ENCODE data around the gene CGA.

The CGA gene

DNA sequence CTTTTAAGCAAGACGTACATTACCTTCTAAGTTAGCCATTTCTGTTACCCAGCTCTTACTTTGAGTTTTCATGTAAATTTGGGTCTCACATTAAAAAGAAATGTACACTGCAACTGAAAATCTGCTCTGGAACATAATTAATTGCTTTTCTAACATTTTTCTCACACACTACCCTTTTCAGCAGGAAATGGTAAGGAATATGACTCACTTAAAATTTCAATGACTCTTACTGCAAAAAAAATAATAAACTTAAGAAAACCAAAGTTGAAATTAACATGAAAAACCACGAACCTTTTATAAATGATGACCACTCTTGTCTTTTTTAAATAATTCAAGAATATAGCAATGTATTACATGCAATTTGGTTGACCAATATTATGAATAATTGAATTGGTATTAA is 1.3 kb downstream of the CGA start:
- no peaks in the 10 kb centered on the region for H3K79me2 ChIP-seq
- H3K4me3 ChIP-seq (ENCODE audit: low read depth, low read length) = no peak overlapping the region
- H3K27me3 ChIP-seq (ENCODE audit: control insufficient read depth, insufficient read depth, low read length) = no peaks in the 10 kb centered on the region
- H2AFZ ChIP-seq = no peak overlapping the region
- no peak overlapping the region for H3K9ac ChIP-seq
- H3K4me2 ChIP-seq (ENCODE audit: low read length) = no peak overlapping the region
- no peaks in the 10 kb centered on the region for H3K4me1 ChIP-seq
- TF ChIP-seq, protein P1, sequence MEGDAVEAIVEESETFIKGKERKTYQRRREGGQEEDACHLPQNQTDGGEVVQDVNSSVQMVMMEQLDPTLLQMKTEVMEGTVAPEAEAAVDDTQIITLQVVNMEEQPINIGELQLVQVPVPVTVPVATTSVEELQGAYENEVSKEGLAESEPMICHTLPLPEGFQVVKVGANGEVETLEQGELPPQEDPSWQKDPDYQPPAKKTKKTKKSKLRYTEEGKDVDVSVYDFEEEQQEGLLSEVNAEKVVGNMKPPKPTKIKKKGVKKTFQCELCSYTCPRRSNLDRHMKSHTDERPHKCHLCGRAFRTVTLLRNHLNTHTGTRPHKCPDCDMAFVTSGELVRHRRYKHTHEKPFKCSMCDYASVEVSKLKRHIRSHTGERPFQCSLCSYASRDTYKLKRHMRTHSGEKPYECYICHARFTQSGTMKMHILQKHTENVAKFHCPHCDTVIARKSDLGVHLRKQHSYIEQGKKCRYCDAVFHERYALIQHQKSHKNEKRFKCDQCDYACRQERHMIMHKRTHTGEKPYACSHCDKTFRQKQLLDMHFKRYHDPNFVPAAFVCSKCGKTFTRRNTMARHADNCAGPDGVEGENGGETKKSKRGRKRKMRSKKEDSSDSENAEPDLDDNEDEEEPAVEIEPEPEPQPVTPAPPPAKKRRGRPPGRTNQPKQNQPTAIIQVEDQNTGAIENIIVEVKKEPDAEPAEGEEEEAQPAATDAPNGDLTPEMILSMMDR (IDR thresholded peaks at IDR 0.05) = no peak
- no peaks in the 10 kb centered on the region for H3K9me3 ChIP-seq (ENCODE audit: control insufficient read depth, low read length)
- H3K27ac ChIP-seq = no peak overlapping the region
- no peaks in the 10 kb centered on the region for H3K36me3 ChIP-seq (ENCODE audit: control insufficient read depth, insufficient read depth, low read length)

DNA sequence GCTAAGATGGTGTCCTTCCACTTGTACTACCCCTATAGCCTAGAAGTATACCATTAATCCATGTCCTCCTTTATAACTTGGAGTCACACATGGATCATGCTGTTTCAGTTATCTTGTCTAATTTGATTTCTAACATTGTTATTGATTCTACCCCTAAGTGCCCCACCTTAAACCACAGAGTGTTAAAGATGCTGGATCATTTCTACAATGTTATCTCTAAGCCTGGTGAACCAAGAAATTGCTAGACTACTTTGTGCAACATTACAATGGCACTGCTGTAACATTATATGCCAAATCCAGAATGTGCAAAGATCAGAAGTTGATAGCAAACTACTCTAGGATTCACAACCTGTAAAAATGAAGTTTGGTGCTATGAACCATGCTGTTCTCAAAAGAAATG is 1.7 kb downstream of the CGA start:
- H3K4me2 ChIP-seq (ENCODE audit: low read length) = no peak overlapping the region
- H3K4me1 ChIP-seq = no peaks in the 10 kb centered on the region
- no peak overlapping the region for H3K9ac ChIP-seq
- H3K4me3 ChIP-seq (ENCODE audit: low read depth, low read length) = no peak overlapping the region
- no peaks in the 10 kb centered on the region for H3K79me2 ChIP-seq
- no peaks in the 10 kb centered on the region for H3K36me3 ChIP-seq (ENCODE audit: control insufficient read depth, insufficient read depth, low read length)
- H3K9me3 ChIP-seq (ENCODE audit: control insufficient read depth, low read length) = no peaks in the 10 kb centered on the region
- no peaks in the 10 kb centered on the region for H3K27me3 ChIP-seq (ENCODE audit: control insufficient read depth, insufficient read depth, low read length)
- H3K27ac ChIP-seq = no peak overlapping the region
- TF ChIP-seq, protein P1 (IDR thresholded peaks at IDR 0.05) = no peak
- no peak overlapping the region for H2AFZ ChIP-seq

GRCh38 chr6:87092435-87092834 is 2.5 kb downstream of the CGA start:
- no peak overlapping the region for H3K4me3 ChIP-seq (ENCODE audit: low read depth, low read length)
- no peaks in the 10 kb centered on the region for H3K27me3 ChIP-seq (ENCODE audit: control insufficient read depth, insufficient read depth, low read length)
- no peaks in the 10 kb centered on the region for H3K4me1 ChIP-seq
- H3K9ac ChIP-seq = no peak overlapping the region
- H3K27ac ChIP-seq = no peak overlapping the region
- H3K79me2 ChIP-seq = no peaks in the 10 kb centered on the region
- H3K9me3 ChIP-seq (ENCODE audit: control insufficient read depth, low read length) = no peaks in the 10 kb centered on the region
- no peaks in the 10 kb centered on the region for H3K36me3 ChIP-seq (ENCODE audit: control insufficient read depth, insufficient read depth, low read length)
- H3K4me2 ChIP-seq (ENCODE audit: low read length) = no peak overlapping the region
- no peak overlapping the region for H2AFZ ChIP-seq
- TF ChIP-seq, protein P1 (IDR thresholded peaks at IDR 0.05) = no peak

GRCh38 chr6:87089135-87089534 is 5.8 kb downstream of the CGA start:
- Histone ChIP-seq H3K4me3 (ENCODE audit: low read depth, low read length) (no peak overlapping the region), H3K27ac (no peak overlapping the region), H3K9ac (no peak overlapping the region), H3K4me2 (ENCODE audit: low read length) (no peak overlapping the region), H3K27me3 (ENCODE audit: control insufficient read depth, insufficient read depth, low read length) (no peaks in the 10 kb centered on the region), H3K36me3 (ENCODE audit: control insufficient read depth, insufficient read depth, low read length) (no peaks in the 10 kb centered on the region), H2AFZ (no peak overlapping the region), H3K9me3 (ENCODE audit: control insufficient read depth, low read length) (no peaks in the 10 kb centered on the region), H3K79me2 (no peaks in the 10 kb centered on the region), H3K4me1 (no peaks in the 10 kb centered on the region)
- TF ChIP-seq, protein P1 (IDR thresholded peaks at IDR 0.05) = no peak

DNA sequence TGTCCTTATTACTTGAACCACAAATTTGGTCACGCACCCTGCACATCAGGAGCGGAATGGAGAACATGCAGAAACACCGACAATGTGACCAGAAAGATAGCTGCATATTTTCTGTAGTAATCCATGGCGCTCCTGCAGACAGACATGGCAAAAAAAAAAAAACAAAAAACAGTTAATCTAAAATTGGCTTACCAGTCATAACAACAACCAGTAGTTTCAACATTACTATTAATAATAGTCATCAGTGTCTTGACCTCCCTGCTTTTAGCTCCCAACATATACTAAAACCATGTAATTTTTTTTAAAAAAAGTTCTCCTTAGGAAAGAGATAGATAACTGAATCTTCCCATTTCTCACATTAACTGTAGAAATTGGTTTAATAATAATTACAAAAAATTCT is 6.8 kb downstream of the CGA start:
- H3K27me3 ChIP-seq (ENCODE audit: control insufficient read depth, insufficient read depth, low read length) = no peaks in the 10 kb centered on the region
- no peak overlapping the region for H3K4me2 ChIP-seq (ENCODE audit: low read length)
- TF ChIP-seq, protein P1 (IDR thresholded peaks at IDR 0.05) = no peak
- no peaks in the 10 kb centered on the region for H3K4me1 ChIP-seq
- H3K27ac ChIP-seq = no peak overlapping the region
- H3K9ac ChIP-seq = no peak overlapping the region
- H3K4me3 ChIP-seq (ENCODE audit: low read depth, low read length) = no peak overlapping the region
- no peaks in the 10 kb centered on the region for H3K79me2 ChIP-seq
- H2AFZ ChIP-seq = no peak overlapping the region
- no peaks in the 10 kb centered on the region for H3K9me3 ChIP-seq (ENCODE audit: control insufficient read depth, low read length)
- no peaks in the 10 kb centered on the region for H3K36me3 ChIP-seq (ENCODE audit: control insufficient read depth, insufficient read depth, low read length)
